Stomach smooth muscle (tissue), 2 donors: ENCODE results near the gene MYRFL.

Experiments used
- H3K27ac ChIP-seq: one replicate; pipeline ENCODE4 v1.7.0; 2013; ENCODE audit warnings: mild to moderate bottlenecking, low read length, inconsistent platforms
- H3K27me3 ChIP-seq, 2 donors: one replicate each; pipeline ENCODE4 v1.7.0; 2013; ENCODE audit warnings: low read length in 2 of 2; ENCODE audit not compliant: insufficient read depth in 2 of 2, control insufficient read depth in 1 of 2
- H3K36me3 ChIP-seq, 2 donors: one replicate each; pipeline ENCODE4 v1.7.0; 2013; ENCODE audit warnings: low read length in 2 of 2; ENCODE audit not compliant: control insufficient read depth in 2 of 2, insufficient read depth in 2 of 2
- H3K4me1 ChIP-seq: one replicate; pipeline ENCODE4 v1.7.0; 2013; ENCODE audit warnings: low read length; ENCODE audit not compliant: control insufficient read depth, insufficient read depth
- H3K4me3 ChIP-seq, 2 donors: one replicate each; pipeline ENCODE4 v1.7.0; 2013; ENCODE audit warnings: low read length in 2 of 2
- H3K9ac ChIP-seq, 2 donors: one replicate each; pipeline ENCODE4 v1.7.0; 2013; ENCODE audit warnings: low read length in 2 of 2, mild to moderate bottlenecking in 1 of 2
- H3K9me3 ChIP-seq, 2 donors: one replicate each; pipeline ENCODE4 v1.7.0; 2013; ENCODE audit warnings: low read length in 2 of 2; ENCODE audit not compliant: control insufficient read depth in 2 of 2
- donor health status: healthy.
- donor health status: Pancreatic carcinoma.

The MYRFL gene

GRCh38 chr12:69896653-69897381 is 71.8 kb downstream of the MYRFL start:
- H3K27ac ChIP-seq: no peak overlapping the region
- H3K9me3 ChIP-seq: no peaks in the 10 kb centered on the region
- no peak overlapping the region for H3K4me3 ChIP-seq
- H3K4me1 ChIP-seq: no peaks in the 10 kb centered on the region
- no peaks in the 10 kb centered on the region for H3K36me3 ChIP-seq
- no peak overlapping the region for H3K9ac ChIP-seq
- no peaks in the 10 kb centered on the region for H3K27me3 ChIP-seq

- no peaks in the 10 kb centered on the region for H3K36me3 ChIP-seq
- no peaks in the 10 kb centered on the region for H3K9me3 ChIP-seq
- H3K27ac ChIP-seq: no peak overlapping the region
- H3K27me3 ChIP-seq: no peaks in the 10 kb centered on the region
- H3K9ac ChIP-seq: no peak overlapping the region
- no peaks in the 10 kb centered on the region for H3K4me1 ChIP-seq
- no peak overlapping the region for H3K4me3 ChIP-seq
Measured at GRCh38 chr12:69897744-69898143, 72.7 kb downstream of the MYRFL start.

DNA sequence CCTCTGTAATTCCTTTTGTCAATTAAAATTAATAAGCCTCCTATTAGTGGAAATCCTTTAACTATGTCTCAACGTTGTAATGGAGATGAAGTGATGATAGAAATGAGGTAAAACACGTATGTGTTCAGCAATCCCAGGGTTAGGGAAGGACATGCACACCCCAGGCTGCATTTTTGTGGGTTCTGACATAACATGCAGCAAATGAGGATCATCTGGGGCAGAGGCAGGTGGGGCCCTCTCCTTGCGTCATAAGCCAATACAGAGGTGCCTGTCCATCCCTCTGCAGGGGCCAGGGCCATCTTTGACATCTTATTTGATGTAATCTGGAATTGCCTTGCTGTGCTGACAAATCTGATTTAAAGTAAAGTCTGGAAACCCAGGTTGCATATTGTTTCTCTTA is 73.2 kb downstream of the MYRFL start:
- H3K4me1 ChIP-seq: no peaks in the 10 kb centered on the region
- no peak overlapping the region for H3K9ac ChIP-seq
- H3K27ac ChIP-seq: no peak overlapping the region

GRCh38 chr12:69900720-69901131 is 75.7 kb downstream of the MYRFL start:
- Histone ChIP-seq H3K36me3 (no peaks in the 10 kb centered on the region), H3K4me1 (no peaks in the 10 kb centered on the region), H3K4me3 (no peak overlapping the region), H3K27ac (no peak overlapping the region), H3K9me3 (no peaks in the 10 kb centered on the region), H3K27me3 (no peaks in the 10 kb centered on the region), H3K9ac (no peak overlapping the region)

More for the DNA sequence above, 73.2 kb downstream of the MYRFL start:
- H3K9me3 ChIP-seq: no peaks in the 10 kb centered on the region
- H3K27me3 ChIP-seq: no peaks in the 10 kb centered on the region
- no peaks in the 10 kb centered on the region for H3K36me3 ChIP-seq
- H3K4me3 ChIP-seq: no peak overlapping the region

DNA sequence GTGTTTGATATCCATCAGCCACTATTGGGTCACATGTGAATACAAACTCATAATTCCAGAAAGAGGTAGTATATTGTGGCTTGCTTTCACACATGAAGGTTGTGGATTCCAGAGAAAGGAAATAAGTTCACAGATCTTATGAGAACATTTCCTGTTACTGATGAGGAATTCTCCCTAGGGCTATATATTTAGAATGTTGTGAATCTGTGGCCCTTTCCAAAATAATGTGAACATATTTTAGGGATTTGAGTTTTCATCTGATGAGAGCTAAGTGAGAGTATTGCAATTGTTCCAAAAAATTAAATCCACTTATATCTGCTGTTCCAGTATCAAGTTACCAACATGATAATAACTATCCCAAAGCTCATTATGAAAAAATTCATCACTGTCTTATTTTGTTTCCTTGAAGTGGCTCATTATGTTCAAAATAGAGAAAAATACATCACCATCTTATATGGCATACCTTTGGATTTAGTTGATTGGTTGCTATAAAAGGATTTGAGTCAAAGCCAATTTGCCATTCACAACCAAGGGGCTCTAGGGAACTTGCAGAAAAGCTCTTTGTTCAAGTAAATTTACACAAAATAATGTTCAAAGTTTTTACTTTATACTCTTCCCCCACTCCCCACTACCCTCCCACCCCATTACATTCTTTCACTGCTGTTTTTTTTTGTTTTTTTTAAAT is 76.3 kb downstream of the MYRFL start:
- Histone ChIP-seq H3K9ac (no peak overlapping the region), H3K4me3 (no peak overlapping the region), H3K4me1 (no peaks in the 10 kb centered on the region), H3K9me3 (no peaks in the 10 kb centered on the region), H3K27ac (no peak overlapping the region), H3K36me3 (no peaks in the 10 kb centered on the region), H3K27me3 (no peaks in the 10 kb centered on the region)

GRCh38 chr12:69903548-69903947 is 78.5 kb downstream of the MYRFL start:
- Histone ChIP-seq H3K27ac (no peak overlapping the region), H3K4me3 (no peak overlapping the region), H3K9ac (no peak overlapping the region), H3K9me3 (no peaks in the 10 kb centered on the region), H3K4me1 (no peaks in the 10 kb centered on the region), H3K27me3 (no peaks in the 10 kb centered on the region), H3K36me3 (no peaks in the 10 kb centered on the region)

GRCh38 chr12:69904777-69905176 is 79.8 kb downstream of the MYRFL start:
- H3K4me1 ChIP-seq: no peaks in the 10 kb centered on the region
- no peak overlapping the region for H3K27ac ChIP-seq
- no peak overlapping the region for H3K4me3 ChIP-seq
- no peaks in the 10 kb centered on the region for H3K9me3 ChIP-seq
- H3K9ac ChIP-seq: no peak overlapping the region
- H3K27me3 ChIP-seq: no peaks in the 10 kb centered on the region
- no peaks in the 10 kb centered on the region for H3K36me3 ChIP-seq

DNA sequence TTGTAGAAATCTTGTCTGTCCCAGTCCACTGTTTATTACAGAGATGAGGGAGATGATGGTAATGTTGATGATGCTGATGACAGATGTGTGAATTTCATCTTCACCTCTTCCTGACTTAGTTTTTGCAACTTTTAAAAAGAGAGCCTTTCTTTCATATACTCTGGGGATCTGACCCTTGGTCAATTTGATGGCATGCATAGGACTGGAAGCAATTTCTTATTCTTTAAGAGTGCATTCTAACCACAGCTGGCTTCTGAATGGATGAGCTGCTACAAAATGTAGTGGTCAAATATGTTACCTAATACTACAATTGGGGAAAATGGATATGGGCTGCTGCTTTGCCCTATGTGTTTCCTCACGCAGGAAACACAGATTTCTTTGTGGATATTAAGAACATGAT is 80.8 kb downstream of the MYRFL start:
- no peaks in the 10 kb centered on the region for H3K9me3 ChIP-seq
- H3K9ac ChIP-seq: no peak overlapping the region
- no peak overlapping the region for H3K27ac ChIP-seq
- no peaks in the 10 kb centered on the region for H3K36me3 ChIP-seq
- H3K4me1 ChIP-seq: no peaks in the 10 kb centered on the region
- no peaks in the 10 kb centered on the region for H3K27me3 ChIP-seq
- H3K4me3 ChIP-seq: no peak overlapping the region

GRCh38 chr12:69906411-69907216 is 81.6 kb downstream of the MYRFL start:
- Histone ChIP-seq H3K4me1 (no peaks in the 10 kb centered on the region), H3K27ac (no peak overlapping the region), H3K9me3 (no peaks in the 10 kb centered on the region), H3K9ac (no peak overlapping the region), H3K27me3 (no peaks in the 10 kb centered on the region), H3K36me3 (no peaks in the 10 kb centered on the region), H3K4me3 (no peak overlapping the region)

GRCh38 chr12:69908203-69908602 is 83.2 kb downstream of the MYRFL start:
- Histone ChIP-seq H3K36me3 (no peaks in the 10 kb centered on the region), H3K4me3 (no peak overlapping the region), H3K9ac (no peak overlapping the region), H3K27ac (no peak overlapping the region), H3K9me3 (no peaks in the 10 kb centered on the region), H3K4me1 (no peaks in the 10 kb centered on the region), H3K27me3 (no peaks in the 10 kb centered on the region)
